H4 (cell line): ENCODE data around the gene LGALS9. TPM values are rescaled to one million over a fixed set of nuclear protein-coding genes. Genes with fewer than 3 reads are reported as not detected.
"Not testable (repeated sequence)": the region's sequence is repeated elsewhere in the genome, so short reads cannot be mapped to it uniquely, and the experiment has no call there.

Experiments
- DNase-seq: peaks from one replicate; pipeline ENCODE4 v3.0.0-alpha.2; 2015; ENCODE audit warnings: low spot score
- total RNA-seq: library from RNA; depleted of rRNA; stranded (reverse); fragments of >200 nt; shearing (Covaris generic); gene quantifications from 2 replicates; pipeline ENCODE4 v1.2.3, GENCODE V29; 2014; rRNA removed

LGALS9 gene
- total RNA-seq, 1 experiment from 2014 or later, result 6.6 TPM

- DNase-seq, result not testable (repeated sequence)
These were observed 55.3 kb downstream of the LGALS9 start for GRCh38 chr17:27686322-27686721.

GRCh38 chr17:27690882-27691281, 59.9 kb downstream of the LGALS9 start:
- DNase-seq, result no peak

- not testable (repeated sequence) for DNase-seq
These were observed 64.3 kb downstream of the LGALS9 start for GRCh38 chr17:27695254-27695814.

Other genes with a start within 250 kb of the LGALS9 start
- 3.9 and 7.4 TPM in 2 replicates for gene KSR1, start 174.7 kb upstream of the LGALS9 start, total RNA-seq
- gene NOS2, start 169.3 kb downstream of the LGALS9 start, total RNA-seq, result 0.02 TPM in 1 of 2 replicates, not detected in the other